Liver (tissue), 3 donors: ENCODE data around the gene ABCC1.

ENCODE experiments used
- RAD21 ChIP-seq, 2 donors: IDR thresholded peaks; 2 replicates each; pipeline ENCODE4 v1.6.1; 2016; ENCODE audit warnings: antibody characterized with exemption in 2 of 2, mild to moderate bottlenecking in 2 of 2
- TAF1 ChIP-seq: conservative IDR thresholded peaks from 2 replicates; pipeline ENCODE4 v1.6.1; 2016; ENCODE audit warnings: antibody characterized with exemption, mild to moderate bottlenecking
- YY1 ChIP-seq: IDR thresholded peaks from 2 replicates; pipeline ENCODE4 v1.6.1; 2016; ENCODE audit warnings: antibody characterized with exemption, mild to moderate bottlenecking
- TF ChIP-seq, protein P1 (sequence below): fragments of 150-350 bp; IDR thresholded peaks from 2 replicates; pipeline ENCODE4 v1.5.1; 2017; ENCODE audit warnings: improper control_type of control experiment, low read depth, low read length; ENCODE audit not compliant: missing input control
- donor health status: healthy.
- donor health status: healthy.

DNA sequence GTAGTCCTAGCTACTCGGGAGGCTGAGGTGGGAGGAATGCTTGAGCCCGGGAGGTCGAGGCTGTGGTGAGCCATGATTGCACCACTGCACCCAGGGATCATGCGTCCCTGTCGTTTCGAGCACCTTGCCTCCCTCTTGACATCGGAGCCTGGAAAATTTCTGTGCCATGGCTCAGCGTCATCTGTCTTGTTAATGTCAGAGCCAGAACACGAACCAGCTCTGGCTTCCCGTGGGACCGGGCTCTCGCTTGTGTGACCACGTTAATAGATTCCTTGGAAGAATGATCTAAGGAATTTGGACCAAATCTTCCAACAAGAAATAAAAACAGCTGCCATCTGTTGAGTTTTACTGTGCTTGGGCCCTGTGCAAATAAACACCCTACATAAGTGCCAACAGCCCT, 117.7 kb downstream of the ABCC1 start:
- TF ChIP-seq, protein P1, sequence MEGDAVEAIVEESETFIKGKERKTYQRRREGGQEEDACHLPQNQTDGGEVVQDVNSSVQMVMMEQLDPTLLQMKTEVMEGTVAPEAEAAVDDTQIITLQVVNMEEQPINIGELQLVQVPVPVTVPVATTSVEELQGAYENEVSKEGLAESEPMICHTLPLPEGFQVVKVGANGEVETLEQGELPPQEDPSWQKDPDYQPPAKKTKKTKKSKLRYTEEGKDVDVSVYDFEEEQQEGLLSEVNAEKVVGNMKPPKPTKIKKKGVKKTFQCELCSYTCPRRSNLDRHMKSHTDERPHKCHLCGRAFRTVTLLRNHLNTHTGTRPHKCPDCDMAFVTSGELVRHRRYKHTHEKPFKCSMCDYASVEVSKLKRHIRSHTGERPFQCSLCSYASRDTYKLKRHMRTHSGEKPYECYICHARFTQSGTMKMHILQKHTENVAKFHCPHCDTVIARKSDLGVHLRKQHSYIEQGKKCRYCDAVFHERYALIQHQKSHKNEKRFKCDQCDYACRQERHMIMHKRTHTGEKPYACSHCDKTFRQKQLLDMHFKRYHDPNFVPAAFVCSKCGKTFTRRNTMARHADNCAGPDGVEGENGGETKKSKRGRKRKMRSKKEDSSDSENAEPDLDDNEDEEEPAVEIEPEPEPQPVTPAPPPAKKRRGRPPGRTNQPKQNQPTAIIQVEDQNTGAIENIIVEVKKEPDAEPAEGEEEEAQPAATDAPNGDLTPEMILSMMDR = no peak
- no peak for TF ChIP-seq YY1
- no peak for TF ChIP-seq TAF1
- TF ChIP-seq RAD21 (IDR thresholded peaks at IDR 0.05) = no peak
